NCI-H2196 treated with DMSO at 0.1 percent for 48 hours (cell line): Measurements from ENCODE around the gene RBM8A.

Experiments used
- DNase-seq: peaks from one replicate; lab custom pipeline; 2025; ENCODE audit not compliant: unreplicated experiment; lab: John Stamatoyannopoulos, UW

RBM8A gene

GRCh38 chr1:145884675-145885074, 42.6 kb downstream of the RBM8A start:
- DNase-seq = no peak

- DNase-seq = peak; percentile 87
Observed at GRCh38 chr1:145879775-145880174, 47.5 kb downstream of the RBM8A start.

- DNase-seq = no peak
Observed at GRCh38 chr1:145878724-145879123, 48.6 kb downstream of the RBM8A start.

GRCh38 chr1:145877923-145878486, 49.3 kb downstream of the RBM8A start:
- DNase-seq = no peak

GRCh38 chr1:145874646-145875045, 52.6 kb downstream of the RBM8A start:
- DNase-seq = no peak

- no peak for DNase-seq
Observed at GRCh38 chr1:145871994-145872924, 55.0 kb downstream of the RBM8A start.
